ENCODE measurements around the gene AUTS2. TPM values are rescaled to one million over a fixed set of nuclear protein-coding genes. Genes with fewer than 3 reads are reported as not detected.

The AUTS2 gene
- total RNA-seq, 1 experiment from 2014 or later: 2.5 TPM

DNA sequence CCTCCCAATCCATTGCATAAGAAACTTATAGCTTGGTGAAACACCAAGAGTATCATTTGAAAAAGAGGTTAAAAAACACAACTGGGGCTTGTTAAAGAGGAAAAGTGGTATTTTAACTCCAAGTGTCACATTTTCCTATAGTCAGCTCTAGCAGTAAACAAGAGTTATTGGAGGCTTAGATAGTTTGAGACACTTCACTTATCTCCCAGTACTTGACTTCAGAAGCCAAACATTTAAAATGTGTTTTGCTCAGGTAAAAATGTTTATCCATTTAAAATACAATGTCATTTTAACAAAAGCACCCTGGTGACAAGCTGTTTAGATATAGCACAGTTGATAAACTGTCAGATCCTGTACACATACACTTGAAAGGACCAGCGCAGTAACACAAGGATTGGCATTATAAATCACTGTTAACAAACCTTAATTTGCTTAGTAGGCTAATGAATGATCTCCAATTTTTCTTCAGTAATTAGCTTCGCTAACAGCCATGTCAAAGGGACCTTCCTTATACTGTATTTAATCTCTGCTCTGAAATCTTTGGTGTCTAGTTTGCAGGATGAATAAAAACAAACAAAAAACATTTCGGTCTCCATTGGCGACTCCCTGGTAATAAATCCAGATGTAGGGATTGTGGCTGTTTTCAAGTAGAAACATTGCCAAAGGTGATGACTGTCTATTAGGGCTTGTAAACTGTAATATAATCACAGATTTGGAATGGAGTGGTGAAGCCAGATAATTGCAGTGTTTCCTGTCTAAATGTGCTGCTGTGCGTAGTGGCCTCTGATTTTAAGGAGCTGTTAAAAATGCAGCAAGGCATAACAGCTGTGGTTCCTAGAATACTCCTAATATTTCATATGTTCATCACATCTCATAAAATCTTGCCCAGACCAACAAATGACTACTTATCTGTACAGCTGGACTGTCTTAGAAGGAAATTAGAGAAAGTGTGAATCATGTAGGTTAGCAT is 545.1 kb downstream of the AUTS2 start:
- ATAC-seq (no peak), DNase-seq (ENCODE audit: low read depth, low spot score) (no peak)
- Histone ChIP-seq H3K4me3 (ENCODE audit: low read depth in 2 of 2, low read length in 2 of 2) (no peak overlapping the region), H3K9me3 (ENCODE audit: control insufficient read depth, insufficient read depth, low read depth, low read length) (no peaks in the 10 kb centered on the region), H3K27me3 (ENCODE audit: control insufficient read depth, insufficient read depth, low read length) (no peaks in the 10 kb centered on the region), H3K27ac (ENCODE audit: low read length) (no peak overlapping the region), H3K4me1 (ENCODE audit: control insufficient read depth, insufficient read depth, low read length) (no peaks in the 10 kb centered on the region), H3K36me3 (ENCODE audit: control insufficient read depth, insufficient read depth, low read length) (no peaks in the 10 kb centered on the region)
- TF ChIP-seq POLR2AphosphoS5 (IDR thresholded peaks at IDR 0.05; ENCODE audit: low read depth, low read length) (no peak), TCF7L2 (IDR thresholded peaks at IDR 0.05; ENCODE audit: low read depth, low read length) (no peak), SIN3A (IDR thresholded peaks at IDR 0.05; ENCODE audit: borderline replicate concordance, insufficient read depth, low read depth, low read length) (no peak)
- TF ChIP-seq, protein P1, sequence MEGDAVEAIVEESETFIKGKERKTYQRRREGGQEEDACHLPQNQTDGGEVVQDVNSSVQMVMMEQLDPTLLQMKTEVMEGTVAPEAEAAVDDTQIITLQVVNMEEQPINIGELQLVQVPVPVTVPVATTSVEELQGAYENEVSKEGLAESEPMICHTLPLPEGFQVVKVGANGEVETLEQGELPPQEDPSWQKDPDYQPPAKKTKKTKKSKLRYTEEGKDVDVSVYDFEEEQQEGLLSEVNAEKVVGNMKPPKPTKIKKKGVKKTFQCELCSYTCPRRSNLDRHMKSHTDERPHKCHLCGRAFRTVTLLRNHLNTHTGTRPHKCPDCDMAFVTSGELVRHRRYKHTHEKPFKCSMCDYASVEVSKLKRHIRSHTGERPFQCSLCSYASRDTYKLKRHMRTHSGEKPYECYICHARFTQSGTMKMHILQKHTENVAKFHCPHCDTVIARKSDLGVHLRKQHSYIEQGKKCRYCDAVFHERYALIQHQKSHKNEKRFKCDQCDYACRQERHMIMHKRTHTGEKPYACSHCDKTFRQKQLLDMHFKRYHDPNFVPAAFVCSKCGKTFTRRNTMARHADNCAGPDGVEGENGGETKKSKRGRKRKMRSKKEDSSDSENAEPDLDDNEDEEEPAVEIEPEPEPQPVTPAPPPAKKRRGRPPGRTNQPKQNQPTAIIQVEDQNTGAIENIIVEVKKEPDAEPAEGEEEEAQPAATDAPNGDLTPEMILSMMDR (IDR thresholded peaks at IDR 0.05): no peak
- TF ChIP-seq, protein P2, sequence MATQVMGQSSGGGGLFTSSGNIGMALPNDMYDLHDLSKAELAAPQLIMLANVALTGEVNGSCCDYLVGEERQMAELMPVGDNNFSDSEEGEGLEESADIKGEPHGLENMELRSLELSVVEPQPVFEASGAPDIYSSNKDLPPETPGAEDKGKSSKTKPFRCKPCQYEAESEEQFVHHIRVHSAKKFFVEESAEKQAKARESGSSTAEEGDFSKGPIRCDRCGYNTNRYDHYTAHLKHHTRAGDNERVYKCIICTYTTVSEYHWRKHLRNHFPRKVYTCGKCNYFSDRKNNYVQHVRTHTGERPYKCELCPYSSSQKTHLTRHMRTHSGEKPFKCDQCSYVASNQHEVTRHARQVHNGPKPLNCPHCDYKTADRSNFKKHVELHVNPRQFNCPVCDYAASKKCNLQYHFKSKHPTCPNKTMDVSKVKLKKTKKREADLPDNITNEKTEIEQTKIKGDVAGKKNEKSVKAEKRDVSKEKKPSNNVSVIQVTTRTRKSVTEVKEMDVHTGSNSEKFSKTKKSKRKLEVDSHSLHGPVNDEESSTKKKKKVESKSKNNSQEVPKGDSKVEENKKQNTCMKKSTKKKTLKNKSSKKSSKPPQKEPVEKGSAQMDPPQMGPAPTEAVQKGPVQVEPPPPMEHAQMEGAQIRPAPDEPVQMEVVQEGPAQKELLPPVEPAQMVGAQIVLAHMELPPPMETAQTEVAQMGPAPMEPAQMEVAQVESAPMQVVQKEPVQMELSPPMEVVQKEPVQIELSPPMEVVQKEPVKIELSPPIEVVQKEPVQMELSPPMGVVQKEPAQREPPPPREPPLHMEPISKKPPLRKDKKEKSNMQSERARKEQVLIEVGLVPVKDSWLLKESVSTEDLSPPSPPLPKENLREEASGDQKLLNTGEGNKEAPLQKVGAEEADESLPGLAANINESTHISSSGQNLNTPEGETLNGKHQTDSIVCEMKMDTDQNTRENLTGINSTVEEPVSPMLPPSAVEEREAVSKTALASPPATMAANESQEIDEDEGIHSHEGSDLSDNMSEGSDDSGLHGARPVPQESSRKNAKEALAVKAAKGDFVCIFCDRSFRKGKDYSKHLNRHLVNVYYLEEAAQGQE (IDR thresholded peaks at IDR 0.05; ENCODE audit: insufficient read depth in 1 of 2, low read depth in 2 of 2, low read length in 1 of 2): no peak
- POLR2A ChIA-PET: no interaction called here
- no TSS peak for BruUV-seq (replicated peaks)
- intact Hi-C loops (cut with micrococcal nuclease; ENCODE audit: unreplicated experiment): no loop called here
- in situ Hi-C loops (cut with HindIII; ENCODE audit: low pct_unique_long_range_greater_than_20kb, low sequenced_read_pairs): no loop called here
- CTCF ChIA-PET: no interaction called here

- Histone ChIP-seq H3K27ac (ENCODE audit: low read length) (no peak overlapping the region), H3K27me3 (ENCODE audit: control insufficient read depth, insufficient read depth, low read length) (no peaks in the 10 kb centered on the region), H3K9me3 (ENCODE audit: control insufficient read depth, insufficient read depth, low read depth, low read length) (no peaks in the 10 kb centered on the region), H3K36me3 (ENCODE audit: control insufficient read depth, insufficient read depth, low read length) (no peaks in the 10 kb centered on the region), H3K4me3 (ENCODE audit: low read depth in 2 of 2, low read length in 2 of 2) (no peak overlapping the region), H3K4me1 (ENCODE audit: control insufficient read depth, insufficient read depth, low read length) (no peaks in the 10 kb centered on the region)
- TF ChIP-seq SIN3A (IDR thresholded peaks at IDR 0.05; ENCODE audit: borderline replicate concordance, insufficient read depth, low read depth, low read length) (no peak), POLR2AphosphoS5 (IDR thresholded peaks at IDR 0.05; ENCODE audit: low read depth, low read length) (no peak), TCF7L2 (IDR thresholded peaks at IDR 0.05; ENCODE audit: low read depth, low read length) (no peak)
- TF ChIP-seq, protein P1 (IDR thresholded peaks at IDR 0.05): no peak
- TF ChIP-seq, protein P2 (IDR thresholded peaks at IDR 0.05; ENCODE audit: insufficient read depth in 1 of 2, low read depth in 2 of 2, low read length in 1 of 2): no peak
- intact Hi-C loops (cut with micrococcal nuclease; ENCODE audit: unreplicated experiment) (no loop called here), in situ Hi-C loops (cut with HindIII; ENCODE audit: low pct_unique_long_range_greater_than_20kb, low sequenced_read_pairs) (no loop called here)
- ATAC-seq (no peak), DNase-seq (ENCODE audit: low read depth, low spot score) (no peak)
- ChIA-PET POLR2A (no interaction called here), CTCF (no interaction called here)
- BruUV-seq (replicated peaks): no TSS peak
These were observed 550.7 kb downstream of the AUTS2 start for GRCh38 chr7:70148997-70149396.

All from Panc1 (cell line).